ENCODE measurements around the gene RPL7L1. TPM values are rescaled to one million over a fixed set of nuclear protein-coding genes. Genes with fewer than 3 reads are reported as not detected.

Gene RPL7L1
- 74.7 and 102 TPM in 2 replicates for total RNA-seq (ENCODE audit: low replicate concordance)

- no peak for TF ChIP-seq CTCF (IDR thresholded peaks at IDR 0.05; ENCODE audit: insufficient read depth, low read length)
- DNase-seq (ENCODE audit: low read depth) = peak; percentile 91
Measured at GRCh38 chr6:42879372-42880239, at the start of gene RPL7L1. Gene RPL7L1, plus strand, starts transcription at chr6:42879616. Its CDS starts 295 bp downstream, at chr6:42879911.

GRCh38 chr6:42831237-42831636, 48.2 kb upstream of the RPL7L1 start:
- H3K4me3 ChIP-seq (ENCODE audit: low read depth, low read length) = no peak overlapping the region
- DNase-seq (ENCODE audit: low read depth) = no peak
- TF ChIP-seq CTCF (IDR thresholded peaks at IDR 0.05; ENCODE audit: insufficient read depth, low read length) = no peak

More at GRCh38 chr6:42879372-42880239, at the start of gene RPL7L1:
- H3K4me3 ChIP-seq (ENCODE audit: low read depth, low read length) = peak within 1 kb of the TSS; percentile 90

DNA sequence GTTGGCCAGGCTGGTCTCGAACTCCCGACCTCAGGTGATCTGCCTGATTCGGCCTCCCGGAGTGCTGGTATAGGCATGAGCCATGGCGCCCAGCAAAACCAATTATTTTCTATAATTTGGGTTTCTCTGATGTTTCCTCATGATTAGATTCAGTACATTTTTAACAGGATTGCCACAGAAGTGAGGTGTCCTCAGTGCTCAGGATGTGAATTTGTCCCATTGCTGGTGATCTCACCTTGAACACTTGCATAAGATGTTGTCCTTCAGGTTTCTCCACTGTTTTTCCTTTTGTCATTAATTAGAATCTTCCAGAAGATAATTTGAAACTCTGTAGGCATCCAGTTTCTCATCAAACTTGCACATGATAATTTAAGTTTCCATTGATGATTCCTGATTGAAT, 45.4 kb upstream of the RPL7L1 start:
- no peak for DNase-seq (ENCODE audit: low read depth)
- no peak for TF ChIP-seq CTCF (IDR thresholded peaks at IDR 0.05; ENCODE audit: insufficient read depth, low read length)
- no peak overlapping the region for H3K4me3 ChIP-seq (ENCODE audit: low read depth, low read length)

- TF ChIP-seq CTCF (IDR thresholded peaks at IDR 0.05; ENCODE audit: insufficient read depth, low read length) = no peak
- no peak for DNase-seq (ENCODE audit: low read depth)
- no peak overlapping the region for H3K4me3 ChIP-seq (ENCODE audit: low read depth, low read length)
Measured at GRCh38 chr6:42841844-42842584, 37.4 kb upstream of the RPL7L1 start.

- no peak for TF ChIP-seq CTCF (IDR thresholded peaks at IDR 0.05; ENCODE audit: insufficient read depth, low read length)
- no peak for DNase-seq (ENCODE audit: low read depth)
- no peak overlapping the region for H3K4me3 ChIP-seq (ENCODE audit: low read depth, low read length)
Measured at GRCh38 chr6:42845327-42845694, 34.1 kb upstream of the RPL7L1 start.

DNA sequence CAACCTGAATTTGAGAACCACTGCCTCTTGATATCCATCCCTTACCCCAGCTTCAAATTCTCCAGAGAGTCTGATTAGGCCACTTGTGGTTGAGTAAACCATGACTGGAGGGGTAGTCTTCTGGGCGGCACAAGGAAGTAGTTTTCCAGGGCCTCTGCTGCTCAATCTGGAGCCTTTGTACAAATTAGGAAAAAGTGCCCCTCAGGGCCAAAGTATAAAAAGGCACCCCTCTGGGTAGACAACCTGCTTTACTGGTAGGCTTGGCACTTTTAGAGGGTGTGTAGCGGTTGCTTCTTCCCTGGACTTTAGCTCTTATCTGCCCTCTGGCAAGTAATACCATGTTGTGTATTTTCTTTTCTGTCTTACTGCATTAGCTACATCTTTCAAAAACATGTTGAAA, 32.9 kb upstream of the RPL7L1 start:
- H3K4me3 ChIP-seq (ENCODE audit: low read depth, low read length) = no peak overlapping the region
- DNase-seq (ENCODE audit: low read depth) = no peak
- TF ChIP-seq CTCF (IDR thresholded peaks at IDR 0.05; ENCODE audit: insufficient read depth, low read length) = no peak
